ENCODE data around the gene FCGR1A.
"Not testable (repeated sequence)": the region's sequence is repeated elsewhere in the genome, so short reads cannot be mapped to it uniquely, and the experiment has no call there.

The FCGR1A gene

GRCh38 chr1:149841149-149841548 is 58.7 kb downstream of the FCGR1A start:
- not testable (repeated sequence) for DNase-seq

All from CD4-positive, alpha-beta T cell treated with Interleukin-4 for 1 hour (primary cell).